Kidney capillary endothelial cell (primary cell): Measurements from ENCODE around the gene TFF3.

ENCODE experiments used
- DNase-seq: peaks from one replicate; pipeline ENCODE4 v3.0.0-alpha.2; 2018; ENCODE audit warnings: low spot score

The TFF3 gene

DNA sequence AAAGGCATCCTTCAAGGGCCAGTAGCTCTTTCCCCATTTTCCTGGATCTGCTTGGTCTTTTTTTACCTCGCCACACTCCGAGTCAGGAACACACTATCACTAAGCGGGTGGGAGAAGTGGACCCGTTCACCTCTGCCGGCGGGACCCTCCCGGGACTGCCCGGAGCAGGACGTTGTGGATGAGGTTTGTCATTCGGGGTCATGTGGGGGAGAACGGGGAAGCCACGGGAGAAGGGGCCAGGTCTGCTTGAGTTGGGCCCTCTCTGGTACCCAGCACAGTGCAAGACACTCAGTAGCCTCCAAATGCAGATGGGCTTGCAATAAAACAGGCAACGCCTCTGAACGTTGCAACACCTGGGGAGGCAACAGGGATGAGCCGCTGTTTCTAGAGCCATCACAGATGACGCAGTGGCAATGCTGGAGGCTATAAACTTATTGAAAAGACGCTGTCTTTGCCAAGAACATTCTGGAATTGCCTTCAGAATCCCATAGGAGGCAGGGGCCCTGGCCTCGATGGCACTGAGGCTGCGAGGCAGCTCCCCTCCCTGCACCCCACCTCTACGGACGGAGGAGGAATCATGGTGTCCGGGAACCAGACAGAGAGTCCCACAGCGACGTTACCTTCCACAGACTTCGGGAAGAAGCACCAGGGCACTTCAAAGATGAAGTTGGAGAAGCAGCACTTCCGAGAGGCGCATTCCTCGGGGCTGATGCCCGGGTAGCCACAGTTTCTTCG lies 31.8 kb upstream of the TFF3 start:
- DNase-seq: no peak

DNA sequence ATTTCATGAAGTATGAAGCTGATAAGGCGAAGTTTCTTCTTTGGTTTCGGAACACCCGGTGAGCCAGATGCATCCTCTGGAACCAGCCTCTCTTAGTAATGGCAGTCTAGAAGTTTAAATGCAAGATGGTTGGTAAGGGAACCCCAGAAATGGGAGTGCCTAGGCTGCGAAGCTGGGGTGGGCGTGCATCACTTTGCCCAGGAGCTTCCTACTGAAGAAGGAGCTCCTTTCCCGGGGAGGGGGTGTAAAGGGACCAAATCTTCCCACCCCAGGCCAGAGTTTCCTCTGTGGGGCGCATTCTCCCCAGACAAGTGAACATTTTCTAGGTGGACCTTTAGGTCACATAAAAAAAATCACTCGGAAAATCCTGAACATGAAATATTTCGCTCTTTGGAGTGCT lies 31.2 kb upstream of the TFF3 start:
- DNase-seq: no peak

DNA sequence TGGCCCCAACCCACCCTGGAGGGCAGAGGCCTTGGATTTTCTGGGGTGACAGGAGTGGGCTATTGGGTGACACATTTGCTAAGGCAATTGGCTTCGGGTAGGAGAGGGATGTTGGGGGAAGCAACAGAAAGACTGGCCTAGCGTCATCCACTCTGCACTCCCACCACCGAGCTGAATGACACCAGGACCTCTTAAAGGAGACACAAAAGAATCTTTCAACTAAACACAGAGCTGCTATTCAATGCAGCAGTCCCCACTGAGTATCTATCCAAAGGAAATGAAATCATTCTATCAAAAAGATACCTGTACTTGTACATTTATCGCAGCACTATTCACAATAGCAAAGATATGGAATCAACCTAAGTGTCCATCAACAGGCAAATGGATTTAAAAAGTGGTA lies 29.4 kb upstream of the TFF3 start:
- DNase-seq: no peak

DNA sequence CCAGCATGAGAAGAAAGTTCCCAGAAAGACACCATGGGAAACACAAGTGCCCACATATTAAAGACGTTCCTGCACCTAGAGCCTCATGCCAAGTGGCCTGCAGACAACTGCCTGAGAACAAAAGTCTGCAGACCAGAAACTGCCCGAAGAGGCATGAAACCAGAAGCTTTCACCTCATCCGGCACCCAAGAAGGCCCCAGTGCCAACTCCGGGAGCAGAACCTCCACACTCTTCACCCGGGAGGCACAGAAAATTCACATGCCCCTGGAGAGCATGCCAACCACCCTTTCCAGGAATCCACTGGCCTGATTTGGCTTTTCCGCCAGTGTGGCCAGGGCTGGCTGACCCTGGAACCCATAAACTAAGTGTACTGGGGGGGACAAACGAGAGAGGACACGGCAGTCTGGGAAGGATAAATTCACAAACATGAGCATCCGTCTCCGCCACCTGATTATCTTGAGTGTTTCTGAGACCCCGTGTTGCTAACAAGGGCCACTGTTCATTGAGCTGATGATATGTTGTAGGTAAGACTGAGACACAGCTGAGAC lies 28.8 kb upstream of the TFF3 start:
- no peak for DNase-seq

DNA sequence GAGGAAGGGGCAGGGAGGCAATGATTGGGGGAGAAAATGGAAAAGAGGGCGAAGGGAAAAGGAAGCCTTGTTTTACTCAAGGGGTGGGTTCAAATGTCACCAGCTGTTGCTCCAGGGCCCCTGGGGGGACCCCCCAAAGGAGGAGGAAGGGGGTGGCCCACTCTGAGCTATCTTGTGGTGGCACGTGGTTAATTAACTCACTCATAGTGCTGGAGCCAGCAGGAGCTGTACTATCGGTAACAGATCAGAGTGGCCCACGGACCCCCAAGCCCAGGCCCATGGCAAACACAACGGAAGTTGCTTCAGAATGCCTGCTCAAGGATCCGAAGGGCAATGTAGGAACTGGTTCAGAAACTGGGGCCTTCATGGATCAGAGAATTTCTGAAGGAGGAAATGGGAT lies 28.3 kb upstream of the TFF3 start:
- DNase-seq: no peak

DNA sequence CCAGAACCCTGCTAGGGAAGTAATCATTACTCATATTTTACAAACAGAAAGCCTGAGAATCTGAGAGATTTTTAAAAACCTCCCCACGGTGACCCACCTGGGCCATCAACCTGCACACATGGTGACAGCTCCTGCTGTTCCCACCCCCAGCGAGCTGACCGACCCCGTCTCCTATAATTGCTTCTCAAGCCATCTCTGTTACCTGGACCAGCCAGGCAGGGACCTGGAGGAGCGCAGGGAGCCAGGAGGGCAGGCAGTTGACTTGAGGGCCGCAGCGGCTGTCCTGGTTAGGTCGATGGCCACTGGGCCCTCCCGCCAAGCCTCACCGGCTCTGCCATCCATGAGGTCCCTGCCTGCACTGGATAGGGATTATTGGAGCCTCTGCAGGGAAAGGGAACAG lies 27.9 kb upstream of the TFF3 start:
- no peak for DNase-seq

DNA sequence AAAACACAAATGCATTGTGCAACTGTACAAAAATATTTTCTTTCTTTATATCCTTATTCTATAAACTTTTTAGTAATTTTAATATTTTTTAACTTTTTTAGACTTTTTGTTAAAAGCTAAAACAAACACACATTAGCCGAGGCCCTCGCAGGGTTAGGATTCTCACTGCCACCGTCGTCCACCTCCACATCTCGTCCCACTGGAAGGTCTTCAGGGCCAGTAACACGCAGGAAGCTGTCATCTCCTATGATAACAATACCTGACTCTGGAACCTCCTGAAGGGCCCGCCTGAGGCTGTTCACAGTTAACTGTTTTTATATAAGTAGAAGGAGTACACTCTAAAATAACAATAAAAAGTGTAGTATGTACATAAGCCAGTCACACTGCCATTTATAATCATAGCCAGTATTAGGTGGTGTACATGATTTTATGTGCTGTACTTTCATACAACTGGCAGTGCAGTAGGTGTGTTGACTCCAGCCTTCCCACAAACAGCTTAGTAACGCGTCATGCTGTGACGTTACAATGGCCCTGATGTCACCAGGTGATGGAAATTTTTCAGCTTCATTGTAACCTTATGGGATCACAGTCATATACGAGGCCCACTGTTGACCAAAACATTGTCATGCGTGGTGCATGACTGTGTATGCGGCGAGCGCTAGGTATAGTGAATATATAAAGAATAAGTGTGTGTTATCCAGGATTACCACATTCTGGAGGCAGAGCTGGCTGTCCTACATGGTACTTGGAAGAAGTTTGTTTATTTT lies 26.8 kb upstream of the TFF3 start:
- DNase-seq: no peak

DNA sequence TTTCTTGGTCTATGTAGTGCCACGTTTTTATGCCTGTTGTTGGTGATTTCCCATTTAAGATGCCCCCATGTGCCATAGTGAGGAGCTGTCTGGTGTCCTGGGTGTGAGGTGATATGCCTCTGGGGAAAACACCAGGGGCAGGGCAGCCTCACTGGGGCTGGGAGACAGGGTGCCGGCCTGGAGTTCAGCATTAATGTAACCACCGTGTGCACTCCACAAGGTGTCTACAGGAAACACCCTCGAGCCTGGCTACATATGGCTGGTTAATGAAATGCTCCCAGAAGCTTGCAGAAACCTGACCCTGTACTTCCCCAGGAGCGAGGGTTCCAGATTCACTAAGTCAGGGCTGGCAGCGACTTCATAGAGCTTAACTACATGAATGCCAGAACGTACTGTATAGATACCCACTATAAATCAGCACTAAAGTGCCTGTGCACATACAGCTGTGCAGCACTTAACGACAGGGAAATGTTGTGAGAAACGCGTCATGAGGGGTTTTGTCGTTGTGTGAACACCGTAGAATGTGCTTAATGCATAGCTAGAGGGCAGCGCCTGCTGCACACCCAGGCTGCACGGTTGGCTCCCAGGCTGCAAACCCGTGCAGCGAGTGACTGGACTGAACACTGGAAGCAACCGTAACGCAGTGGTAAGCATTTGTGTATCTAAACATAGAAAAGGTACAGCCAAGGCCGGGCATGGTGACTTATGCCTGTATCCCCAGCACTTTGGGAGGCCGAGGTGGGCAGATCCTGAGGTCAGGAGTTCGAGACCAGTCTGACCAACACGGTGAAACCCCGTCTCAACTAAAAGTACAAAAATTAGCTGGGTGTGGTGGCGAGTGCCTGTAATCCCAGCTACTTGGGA lies 25.2 kb upstream of the TFF3 start:
- DNase-seq: no peak

DNA sequence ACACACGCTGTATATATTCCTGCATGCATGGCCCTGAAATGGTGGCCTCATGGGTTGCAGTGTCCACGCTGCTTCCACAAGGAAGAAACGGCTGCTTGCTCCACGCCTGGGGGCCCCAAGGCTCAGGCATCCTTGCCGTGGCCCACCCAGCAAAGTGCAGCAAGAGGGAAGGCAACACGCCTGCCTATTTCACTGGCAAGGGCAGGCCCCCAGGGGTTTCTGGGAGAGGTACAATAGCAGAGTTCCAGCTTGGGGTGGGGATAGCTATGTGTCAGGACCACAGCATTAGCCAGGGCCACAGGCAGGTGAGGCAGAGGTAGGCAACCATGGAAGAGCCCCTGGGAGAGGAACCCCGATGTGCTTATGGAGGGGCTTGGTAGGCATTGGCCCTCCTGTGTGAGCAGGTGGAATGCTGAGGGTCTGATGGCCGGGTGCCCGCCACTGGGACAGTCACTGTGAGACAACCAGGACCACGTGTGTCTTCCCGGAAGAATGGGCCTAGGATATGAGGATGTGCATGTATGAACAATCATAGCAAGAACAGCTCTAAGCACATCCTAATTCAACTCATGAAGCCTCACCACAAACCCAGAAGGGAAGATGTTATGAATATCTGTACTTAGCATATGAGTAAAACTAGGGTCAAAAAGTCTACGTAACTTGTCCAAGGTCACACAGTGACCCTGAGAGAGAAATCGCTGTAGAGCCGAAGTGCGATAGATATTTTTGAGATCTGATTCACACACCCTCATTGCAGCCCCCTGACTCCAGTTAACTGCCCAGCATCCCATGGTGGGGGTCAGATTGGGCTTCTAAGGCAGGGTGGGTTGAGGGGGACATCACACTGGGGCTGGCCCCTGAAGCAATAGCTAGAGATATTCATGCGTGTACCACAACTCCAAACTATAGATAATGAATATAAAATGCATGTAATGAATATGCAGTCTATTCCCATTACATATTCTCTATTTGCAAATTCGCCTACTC lies 23.8 kb upstream of the TFF3 start:
- no peak for DNase-seq

DNA sequence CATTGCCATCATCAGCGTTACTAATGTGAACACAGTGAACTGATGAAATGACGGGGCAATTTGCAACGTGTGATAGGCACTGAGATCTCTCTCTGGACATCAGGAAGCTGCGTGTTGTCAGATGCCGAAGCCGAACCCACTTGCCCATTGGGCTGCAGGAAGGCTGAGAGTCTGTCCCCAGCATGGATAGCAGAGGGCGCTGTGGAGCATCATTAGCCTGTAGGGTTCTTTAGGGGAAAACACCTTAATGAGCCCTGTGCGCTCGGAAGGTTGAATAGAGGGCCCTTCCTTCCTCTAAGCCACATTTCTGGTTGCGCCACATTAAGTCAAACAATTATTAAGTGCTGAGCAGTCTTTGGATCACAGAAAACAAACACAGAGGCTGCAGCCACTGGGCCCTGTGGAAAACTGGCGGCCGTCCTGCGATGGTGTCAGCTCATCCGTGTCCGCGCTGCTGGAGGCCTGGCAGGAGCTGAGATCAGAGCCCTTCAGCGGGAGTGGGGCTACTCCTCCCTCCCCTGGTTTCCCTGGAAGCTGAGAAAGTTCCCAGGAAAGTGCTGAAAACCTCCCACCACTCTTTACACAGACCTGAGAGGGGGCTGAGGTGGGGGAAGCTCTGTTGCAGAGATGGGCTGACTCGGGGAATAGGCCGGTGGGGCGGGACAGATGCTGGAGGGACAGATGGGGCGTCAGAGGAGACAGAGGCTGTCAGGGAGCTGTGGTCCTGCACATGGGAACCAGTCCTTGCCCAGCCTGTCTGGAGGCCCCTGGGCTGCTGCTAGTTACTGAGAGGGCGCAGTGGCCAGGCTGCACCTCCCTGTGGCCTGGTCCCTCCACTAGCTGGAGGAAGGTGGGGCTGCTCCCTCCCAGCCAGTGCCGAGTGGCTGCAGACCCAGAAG lies 22.9 kb upstream of the TFF3 start:
- peak; percentile 36 for DNase-seq

DNA sequence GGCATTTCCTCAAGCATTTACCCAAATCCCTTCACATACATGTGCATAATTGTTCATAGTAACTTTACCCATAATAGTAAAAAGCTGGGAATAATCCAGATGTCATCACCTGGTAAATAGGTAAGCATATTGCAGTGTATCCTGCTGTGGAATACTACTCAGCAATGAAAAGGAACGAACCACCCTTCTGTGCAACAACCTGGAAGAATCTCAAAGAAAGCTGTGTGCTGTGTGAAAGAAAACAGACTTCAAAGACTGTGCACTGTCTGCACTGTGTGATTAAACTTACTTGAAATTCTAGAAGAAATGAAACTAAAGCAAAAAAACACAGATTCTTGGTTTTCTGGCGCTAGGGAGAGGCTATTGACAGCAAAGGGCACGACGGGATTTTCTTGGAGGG lies 22.1 kb upstream of the TFF3 start:
- no peak for DNase-seq

DNA sequence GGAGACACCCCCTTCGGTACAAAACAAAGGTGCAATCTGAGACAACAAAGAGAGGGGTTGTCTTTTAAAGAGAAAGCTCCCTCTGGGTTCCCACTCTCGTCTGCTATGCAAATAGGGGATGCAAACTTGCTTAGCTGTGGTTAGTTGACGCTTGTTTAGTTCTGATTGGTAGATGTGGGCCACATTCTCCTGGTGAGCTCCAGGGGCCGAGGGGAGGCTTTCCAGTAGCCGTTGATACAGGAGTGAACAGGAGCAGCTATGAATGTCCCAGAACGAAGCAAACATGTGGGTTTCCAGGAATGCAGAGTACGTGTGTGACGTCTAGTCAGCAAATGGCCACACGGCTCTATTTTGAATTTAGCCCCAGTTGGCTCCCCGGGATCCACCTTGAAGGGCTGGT lies 20.8 kb upstream of the TFF3 start:
- no peak for DNase-seq

DNA sequence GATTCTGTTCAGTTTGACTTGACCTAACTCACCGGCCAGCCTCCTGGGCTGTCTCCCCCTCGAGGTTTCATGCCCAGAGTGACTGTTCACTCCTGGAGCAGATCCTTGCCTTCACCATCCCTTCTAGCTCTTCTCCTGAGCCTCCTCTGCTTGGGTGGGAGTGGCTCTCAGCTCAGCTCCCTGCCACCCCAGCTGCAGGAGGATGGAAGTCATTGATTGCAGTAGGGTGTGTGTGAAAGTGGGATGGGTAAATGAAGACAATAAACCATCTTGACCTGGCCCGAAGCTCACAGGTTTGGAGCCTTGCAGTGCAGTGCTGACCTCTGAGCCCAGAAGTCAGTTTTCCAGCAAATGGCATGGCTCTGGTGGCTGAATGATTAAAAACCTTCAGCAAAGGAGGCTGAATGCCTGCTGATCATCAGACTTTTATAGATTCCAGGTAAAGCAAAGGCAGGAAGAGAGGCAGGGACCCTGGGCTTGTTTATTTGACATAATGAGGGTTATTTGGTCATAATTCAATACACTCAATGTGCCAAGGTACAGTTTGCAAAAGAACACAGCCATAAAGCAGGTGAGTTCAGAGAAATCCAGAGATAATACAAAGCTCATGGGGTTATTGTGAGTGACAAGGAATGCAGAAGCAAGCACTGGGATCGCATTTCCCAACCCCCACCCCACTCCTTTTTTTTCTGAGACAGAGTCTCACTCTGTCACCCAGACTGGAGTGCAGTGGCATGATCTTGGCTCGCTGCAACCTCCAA lies 17.5 kb upstream of the TFF3 start:
- DNase-seq: no peak

DNA sequence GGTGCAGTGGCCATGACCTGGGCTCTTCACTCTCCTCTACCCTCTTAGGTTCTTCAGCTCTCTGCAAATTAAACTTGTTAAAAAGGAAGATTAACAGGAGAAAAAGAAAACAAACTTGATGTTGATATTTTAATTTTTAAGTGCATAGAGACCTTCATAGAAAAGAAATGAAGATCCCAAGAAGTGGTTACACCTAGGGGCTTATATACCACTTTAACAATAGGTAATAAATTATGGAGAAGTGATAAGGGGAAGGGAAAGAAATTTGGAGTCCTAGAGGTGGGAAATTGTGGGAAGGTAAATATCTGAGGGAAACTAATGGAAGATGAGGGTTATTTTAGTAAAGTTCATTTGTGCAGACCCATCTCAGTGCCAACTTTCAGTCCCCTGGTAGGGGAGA lies 16.5 kb upstream of the TFF3 start:
- no peak for DNase-seq

DNA sequence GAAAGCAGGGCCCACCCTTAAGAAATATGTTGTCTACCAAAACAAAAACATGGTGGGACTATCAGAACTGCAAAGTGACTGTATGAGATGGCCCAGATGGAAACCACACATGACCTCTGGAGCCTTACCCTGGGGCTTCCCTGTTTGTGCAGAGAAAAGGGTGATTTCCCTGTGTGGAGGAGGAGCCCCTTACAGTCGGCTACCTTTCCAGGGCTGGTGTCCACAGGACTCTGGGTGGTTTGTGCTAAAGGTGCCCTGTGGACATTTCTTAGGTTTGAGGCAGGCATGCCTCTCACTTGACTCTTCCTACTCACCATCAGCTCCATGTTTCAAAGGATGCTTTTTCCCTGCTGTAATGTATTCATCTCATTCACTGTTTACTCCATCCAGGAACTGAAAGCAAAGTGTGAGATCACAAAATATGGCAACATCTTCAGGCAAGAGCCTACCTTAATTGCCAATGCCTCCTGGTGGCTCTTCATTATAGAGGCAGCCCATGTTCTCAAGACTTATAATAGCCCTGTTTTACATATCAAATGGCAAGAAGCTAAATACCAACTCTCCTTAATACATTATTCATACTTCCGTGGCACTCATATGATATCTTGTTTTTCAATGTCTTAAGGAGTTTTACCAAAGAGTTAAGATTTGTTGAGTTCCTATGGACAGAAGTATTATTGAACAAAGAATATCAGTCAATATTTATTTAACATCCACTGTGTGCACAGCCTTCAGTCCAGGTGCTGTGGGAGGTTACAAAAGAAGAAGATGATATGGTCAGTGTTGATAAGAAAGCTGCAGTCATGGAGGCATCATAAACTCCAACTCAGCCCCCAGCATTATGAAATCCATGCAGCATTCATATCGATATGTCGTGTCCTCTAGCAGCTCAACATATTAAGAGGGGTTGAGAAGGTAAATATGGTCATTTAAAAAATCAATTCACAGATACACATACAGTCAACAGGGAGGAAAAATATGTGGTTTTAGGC lies 15.5 kb upstream of the TFF3 start:
- no peak for DNase-seq

DNA sequence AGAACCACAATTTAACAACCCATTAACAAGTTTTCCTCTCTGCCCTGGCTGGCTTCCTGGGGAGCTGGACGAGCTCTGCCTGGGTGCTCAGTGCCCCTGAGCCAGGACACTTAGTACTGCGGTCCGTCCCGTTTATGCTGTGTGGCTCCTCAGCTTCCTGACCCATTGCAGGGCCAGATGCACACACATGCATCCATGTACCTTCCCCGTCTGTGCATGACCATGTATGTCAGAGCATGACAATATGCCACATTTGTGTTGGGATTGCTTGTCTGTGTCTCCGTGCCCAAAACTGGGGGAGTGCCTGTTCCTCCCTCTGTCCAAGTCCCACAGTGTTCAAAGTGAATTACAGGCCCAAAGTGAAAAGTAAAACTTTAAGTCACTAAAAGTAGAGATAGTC lies 9.7 kb upstream of the TFF3 start:
- DNase-seq: no peak

DNA sequence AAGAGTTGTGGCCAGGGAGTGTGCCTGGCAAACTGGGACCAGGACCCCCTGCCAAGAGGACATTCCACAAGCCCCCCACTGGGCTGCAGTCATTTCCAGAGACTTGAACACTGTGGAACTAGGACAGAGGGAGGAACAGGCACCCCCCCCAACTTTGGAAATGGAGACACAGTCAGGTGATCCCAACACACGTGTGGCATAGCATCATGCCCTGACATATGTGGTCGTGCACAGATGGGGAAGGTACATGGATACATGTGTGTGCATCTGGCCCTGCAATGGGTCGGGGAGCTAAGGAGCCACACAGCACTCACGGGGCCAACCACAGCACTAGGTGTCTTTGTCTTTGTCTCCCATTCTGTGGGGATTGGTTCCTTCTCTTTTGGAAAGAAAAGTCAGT lies 6.6 kb upstream of the TFF3 start:
- no peak for DNase-seq

DNA sequence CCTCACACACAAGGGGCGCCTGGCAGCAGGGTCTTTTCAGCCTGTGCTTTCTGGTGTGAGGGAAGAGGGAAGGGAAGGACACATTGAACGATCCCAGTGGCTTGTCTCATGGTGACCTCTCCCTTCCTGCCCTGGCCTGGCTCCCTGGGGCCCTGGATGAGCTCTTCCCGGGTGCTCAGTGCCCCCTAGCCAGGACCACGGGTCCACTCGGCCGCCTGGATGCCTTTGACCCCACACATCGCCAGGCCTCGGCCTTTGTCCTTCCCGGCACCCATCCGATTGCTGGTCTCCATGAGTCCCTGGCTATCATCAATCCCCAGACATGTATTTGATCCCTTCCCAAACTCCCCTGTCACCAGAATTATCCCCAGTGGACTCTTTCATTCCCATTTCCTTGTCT lies 6.0 kb upstream of the TFF3 start:
- DNase-seq: no peak
